Activated effector memory CD4-positive, alpha-beta T cell treated with anti-CD3 and anti-CD28 coated beads, Interleukin-2, amount 50 U/mL, for 16 hours (primary cell): ENCODE measurements around the gene FBXO4.
"Not testable (repeated sequence)": the region's sequence is repeated elsewhere in the genome, so short reads cannot be mapped to it uniquely, and the experiment has no call there.

Experiments used
- DNase-seq: peaks from one replicate; pipeline ENCODE4 v3.0.0-alpha.2; 2020

Gene FBXO4

GRCh38 chr5:41925555-41925951, 472 bp downstream of the FBXO4 start:
- no peak for DNase-seq

- no peak for DNase-seq
Measured at GRCh38 chr5:41927604-41928003, 2.5 kb downstream of the FBXO4 start.

GRCh38 chr5:41929035-41929434, 4.0 kb downstream of the FBXO4 start:
- no peak for DNase-seq

GRCh38 chr5:41932770-41933169, 7.7 kb downstream of the FBXO4 start:
- no peak for DNase-seq

- DNase-seq: no peak
Measured at GRCh38 chr5:41935544-41935943, 10.5 kb downstream of the FBXO4 start.

GRCh38 chr5:41940641-41941040, 15.6 kb downstream of the FBXO4 start:
- no peak for DNase-seq

- DNase-seq: not testable (repeated sequence)
Measured at GRCh38 chr5:41945332-41945955, 20.4 kb downstream of the FBXO4 start.

- no peak for DNase-seq
Measured at GRCh38 chr5:41951224-41951623, 26.1 kb downstream of the FBXO4 start.

- DNase-seq: no peak
Measured at GRCh38 chr5:41954286-41954685, 29.2 kb downstream of the FBXO4 start.

- no peak for DNase-seq
Measured at GRCh38 chr5:41955432-41956024, 30.4 kb downstream of the FBXO4 start.

- no peak for DNase-seq
Measured at GRCh38 chr5:41956943-41957342, 31.9 kb downstream of the FBXO4 start.

- DNase-seq: no peak
Measured at GRCh38 chr5:41960481-41960880, 35.4 kb downstream of the FBXO4 start.

GRCh38 chr5:41961736-41962135, 36.7 kb downstream of the FBXO4 start:
- no peak for DNase-seq

GRCh38 chr5:41962491-41962890, 37.4 kb downstream of the FBXO4 start:
- DNase-seq: no peak

GRCh38 chr5:41966401-41967105, 41.5 kb downstream of the FBXO4 start:
- no peak for DNase-seq

GRCh38 chr5:41967401-41967800, 42.3 kb downstream of the FBXO4 start:
- DNase-seq: no peak

- no peak for DNase-seq
Measured at GRCh38 chr5:41968153-41968723, 43.2 kb downstream of the FBXO4 start.

GRCh38 chr5:41973087-41973486, 48.0 kb downstream of the FBXO4 start:
- no peak for DNase-seq

GRCh38 chr5:41973887-41974286, 48.8 kb downstream of the FBXO4 start:
- no peak for DNase-seq

GRCh38 chr5:41978676-41979075, 53.6 kb downstream of the FBXO4 start:
- no peak for DNase-seq

- DNase-seq: no peak
Measured at GRCh38 chr5:41980396-41980795, 55.3 kb downstream of the FBXO4 start.

- no peak for DNase-seq
Measured at GRCh38 chr5:41980870-41981269, 55.8 kb downstream of the FBXO4 start.

GRCh38 chr5:41982858-41983257, 57.8 kb downstream of the FBXO4 start:
- not testable (repeated sequence) for DNase-seq

GRCh38 chr5:41983284-41983683, 58.2 kb downstream of the FBXO4 start:
- no peak for DNase-seq
